Mammary epithelial cell (primary cell): ENCODE data around the gene UBE2E3.
"Not testable (repeated sequence)": the region's sequence is repeated elsewhere in the genome, so short reads cannot be mapped to it uniquely, and the experiment has no call there.

Source experiments
- EZH2 ChIP-seq: IDR thresholded peaks from 2 replicates; pipeline ENCODE4 v1.6.1; 2012; ENCODE audit warnings: low read length, inconsistent platforms, borderline replicate concordance
- TF ChIP-seq, protein P1 (sequence below), 2 donors: IDR thresholded peaks in 1 of 2; conservative IDR thresholded peaks in 1 of 2; 2 replicates each; pipeline ENCODE4 v1.5.1; 2011 to 2012; ENCODE audit warnings: inconsistent platforms in 2 of 2, low read length in 2 of 2, mild to moderate bottlenecking in 2 of 2, control low read depth in 1 of 2, low read depth in 1 of 2; ENCODE audit not compliant: insufficient read depth in 1 of 2; ENCODE audit errors: extremely low read depth in 1 of 2

- TF ChIP-seq, protein P1, sequence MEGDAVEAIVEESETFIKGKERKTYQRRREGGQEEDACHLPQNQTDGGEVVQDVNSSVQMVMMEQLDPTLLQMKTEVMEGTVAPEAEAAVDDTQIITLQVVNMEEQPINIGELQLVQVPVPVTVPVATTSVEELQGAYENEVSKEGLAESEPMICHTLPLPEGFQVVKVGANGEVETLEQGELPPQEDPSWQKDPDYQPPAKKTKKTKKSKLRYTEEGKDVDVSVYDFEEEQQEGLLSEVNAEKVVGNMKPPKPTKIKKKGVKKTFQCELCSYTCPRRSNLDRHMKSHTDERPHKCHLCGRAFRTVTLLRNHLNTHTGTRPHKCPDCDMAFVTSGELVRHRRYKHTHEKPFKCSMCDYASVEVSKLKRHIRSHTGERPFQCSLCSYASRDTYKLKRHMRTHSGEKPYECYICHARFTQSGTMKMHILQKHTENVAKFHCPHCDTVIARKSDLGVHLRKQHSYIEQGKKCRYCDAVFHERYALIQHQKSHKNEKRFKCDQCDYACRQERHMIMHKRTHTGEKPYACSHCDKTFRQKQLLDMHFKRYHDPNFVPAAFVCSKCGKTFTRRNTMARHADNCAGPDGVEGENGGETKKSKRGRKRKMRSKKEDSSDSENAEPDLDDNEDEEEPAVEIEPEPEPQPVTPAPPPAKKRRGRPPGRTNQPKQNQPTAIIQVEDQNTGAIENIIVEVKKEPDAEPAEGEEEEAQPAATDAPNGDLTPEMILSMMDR (conservative IDR thresholded peaks at IDR 0.05 in 1 of 2, IDR thresholded peaks at IDR 0.05 in 1 of 2; ENCODE audit: extremely low read depth in 1 of 2, insufficient read depth in 1 of 2, low read depth in 1 of 2, low read length in 2 of 2), result not testable (repeated sequence)
- TF ChIP-seq EZH2, result not testable (repeated sequence)
These were observed 42.9 kb upstream of the UBE2E3 start for GRCh38 chr2:180937480-180937879.
